SH-SY5Y (cell line): ENCODE measurements around the gene EFCAB6.

ENCODE experiments used
- GATA2 ChIP-seq: IDR thresholded peaks from 2 replicates; pipeline ENCODE4 v1.6.1; 2011; ENCODE audit warnings: mild to moderate bottlenecking, low read depth, low read length
- GATA3 ChIP-seq: IDR thresholded peaks from 2 replicates; pipeline ENCODE4 v1.6.1; 2011; ENCODE audit warnings: low read depth, mild to moderate bottlenecking, low read length, moderate library complexity

DNA sequence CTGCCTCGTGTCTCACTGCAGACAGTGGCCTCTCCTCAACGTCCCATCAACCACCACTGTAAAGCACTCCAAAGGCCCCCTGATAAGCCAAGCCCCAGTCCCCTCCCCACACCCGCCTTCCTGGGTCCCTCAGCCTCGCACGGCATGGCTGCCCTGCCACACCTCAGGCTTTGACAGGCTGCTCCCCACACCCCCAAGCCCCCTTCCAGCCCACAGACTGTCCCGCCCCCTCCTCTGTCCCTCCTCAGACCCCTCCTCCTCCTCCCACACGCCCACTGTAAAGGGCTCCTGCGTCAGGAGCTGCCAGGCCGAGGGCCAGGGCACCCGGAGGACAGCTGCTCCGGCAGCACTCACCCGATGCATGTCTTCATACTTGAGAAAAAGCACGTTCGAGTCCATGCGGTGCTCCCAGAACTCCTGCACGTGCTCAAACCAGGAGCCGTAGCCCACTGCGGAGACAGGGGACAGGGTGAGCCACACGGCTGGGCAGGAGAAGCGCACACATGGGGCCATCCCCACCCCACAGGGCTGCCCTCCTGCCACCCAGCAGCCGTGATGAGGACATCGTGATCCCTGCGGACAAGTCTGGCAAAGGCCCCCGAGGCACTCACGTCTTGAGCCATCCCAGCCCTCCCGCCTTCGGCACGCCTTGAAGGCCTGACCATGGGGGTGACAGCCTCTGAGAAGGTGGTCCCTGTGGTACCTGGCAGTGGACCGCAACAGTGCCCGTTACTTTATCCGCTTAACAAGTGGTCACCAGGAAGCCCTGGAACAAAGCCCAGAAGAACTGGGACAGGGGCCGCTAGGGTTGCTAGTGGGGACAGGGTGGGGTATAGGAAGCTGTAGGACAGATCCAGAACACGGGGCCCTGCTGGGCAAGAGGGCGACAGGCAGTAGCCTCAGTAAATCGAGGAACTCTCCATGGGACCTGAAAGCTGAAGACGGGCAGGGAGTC is 21.5 kb upstream of the EFCAB6 start:
- TF ChIP-seq GATA3, result no peak
- no peak for TF ChIP-seq GATA2
